Measurements from ENCODE around the gene PUS1. TPM values are rescaled to one million over a fixed set of nuclear protein-coding genes. Genes with fewer than 3 reads are reported as not detected.
"Not testable (repeated sequence)": the region's sequence is repeated elsewhere in the genome, so short reads cannot be mapped to it uniquely, and the experiment has no call there.

Gene PUS1
- polyA plus RNA-seq, 4 donors = 11.6 to 30.0 (median 18.1) TPM

DNA sequence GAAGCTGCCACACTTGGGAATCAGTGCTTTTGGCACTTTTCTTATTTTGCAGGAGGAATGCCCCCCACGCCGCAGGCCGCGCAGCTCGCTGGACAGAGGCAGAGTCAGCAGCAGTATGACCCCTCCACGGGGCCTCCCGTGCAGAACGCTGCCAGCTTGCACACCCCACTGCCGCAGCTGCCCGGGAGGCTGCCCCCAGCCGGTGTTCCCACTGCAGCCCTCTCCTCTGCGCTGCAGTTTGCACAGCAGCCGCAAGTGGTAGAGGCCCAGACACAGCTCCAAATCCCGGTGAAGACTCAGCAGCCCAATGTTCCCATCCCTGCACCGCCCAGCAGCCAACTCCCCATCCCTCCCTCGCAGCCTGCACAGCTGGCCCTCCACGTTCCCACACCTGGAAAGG lies 53.0 kb downstream of the PUS1 start:
- no peaks in the 10 kb centered on the region for H3K4me1 ChIP-seq (ENCODE audit: control insufficient read depth in 3 of 3, insufficient read depth in 2 of 3, low read depth in 1 of 3, low read length in 2 of 3)
- no peaks in the 10 kb centered on the region for H3K27me3 ChIP-seq (ENCODE audit: control insufficient read depth in 3 of 3, insufficient read depth in 3 of 3, low read length in 3 of 3)
- H3K9me3 ChIP-seq (ENCODE audit: control insufficient read depth in 2 of 2, insufficient read depth in 1 of 2, low read depth in 1 of 2, low read length in 1 of 2) = no peaks in the 10 kb centered on the region
- whole genome bisulfite sequencing, 3 donors = 92 to 94% (median 92%) methylated on average over 17 of the region's 17 CpGs
- DNase-seq (no peak), FAIRE-seq (no peak)
- H3K27ac ChIP-seq (ENCODE audit: low read depth in 1 of 3, low read length in 2 of 3) = no peak overlapping the region
- peaks cover 8 to 60% (median 22%) of the 10 kb centered on the region in 3 donors for H3K36me3 ChIP-seq (ENCODE audit: control insufficient read depth in 3 of 3, insufficient read depth in 2 of 3, low read depth in 1 of 3, low read length in 3 of 3)
- H3K4me3 ChIP-seq (ENCODE audit: low read depth in 1 of 3, low read length in 3 of 3) = no peak overlapping the region

DNA sequence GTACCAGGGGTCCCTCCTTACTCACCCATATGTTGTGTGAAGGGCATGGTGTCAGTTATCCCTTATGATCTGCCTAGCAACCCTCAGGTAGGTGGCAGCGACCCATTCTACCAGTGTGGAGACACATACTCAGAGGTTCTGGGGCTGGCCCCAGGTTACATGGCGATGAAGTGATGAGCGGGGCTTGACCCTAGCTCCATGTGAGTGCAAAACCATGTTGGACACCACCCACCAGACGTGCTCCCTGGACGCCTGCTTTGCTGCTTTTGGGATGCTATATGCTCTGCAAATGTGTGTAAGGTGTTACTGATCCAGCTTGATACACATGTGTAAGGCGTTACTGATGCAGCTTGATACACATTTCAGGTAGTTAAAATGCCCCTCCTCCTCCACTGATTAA lies 54.0 kb downstream of the PUS1 start:
- FAIRE-seq = no peak
- DNase-seq = no peak
- H3K4me1 ChIP-seq (ENCODE audit: control insufficient read depth in 3 of 3, insufficient read depth in 2 of 3, low read depth in 1 of 3, low read length in 2 of 3) = no peaks in the 10 kb centered on the region
- H3K4me3 ChIP-seq (ENCODE audit: low read depth in 1 of 3, low read length in 3 of 3) = no peak overlapping the region
- 91 to 97% (median 97%) methylated on average over 6 of the region's 6 CpGs for WGBS, 3 donors
- no peaks in the 10 kb centered on the region for H3K27me3 ChIP-seq (ENCODE audit: control insufficient read depth in 3 of 3, insufficient read depth in 3 of 3, low read length in 3 of 3)
- no peak overlapping the region for H3K27ac ChIP-seq (ENCODE audit: low read depth in 1 of 3, low read length in 2 of 3)
- no peaks in the 10 kb centered on the region for H3K9me3 ChIP-seq (ENCODE audit: control insufficient read depth in 2 of 2, insufficient read depth in 1 of 2, low read depth in 1 of 2, low read length in 1 of 2)
- H3K36me3 ChIP-seq (ENCODE audit: control insufficient read depth in 3 of 3, insufficient read depth in 2 of 3, low read depth in 1 of 3, low read length in 3 of 3) = peaks cover 8 to 64% (median 22%) of the 10 kb centered on the region in 3 donors

- Histone ChIP-seq H3K9me3 (ENCODE audit: control insufficient read depth in 2 of 2, insufficient read depth in 1 of 2, low read depth in 1 of 2, low read length in 1 of 2) (no peaks in the 10 kb centered on the region), H3K4me3 (ENCODE audit: low read depth in 1 of 3, low read length in 3 of 3) (no peak overlapping the region), H3K27ac (ENCODE audit: low read depth in 1 of 3, low read length in 2 of 3) (no peak overlapping the region), H3K27me3 (ENCODE audit: control insufficient read depth in 3 of 3, insufficient read depth in 3 of 3, low read length in 3 of 3) (no peaks in the 10 kb centered on the region), H3K4me1 (ENCODE audit: control insufficient read depth in 3 of 3, insufficient read depth in 2 of 3, low read depth in 1 of 3, low read length in 2 of 3) (no peaks in the 10 kb centered on the region), H3K36me3 (ENCODE audit: control insufficient read depth in 3 of 3, insufficient read depth in 2 of 3, low read depth in 1 of 3, low read length in 3 of 3) (peaks cover 8 to 69% (median 23%) of the 10 kb centered on the region in 3 donors)
- DNase-seq (no peak), FAIRE-seq (no peak)
- 91 to 97% (median 93%) methylated on average over 5 to 6 of the region's 6 CpGs for WGBS, 3 donors
Measured at GRCh38 chr12:131983554-131983953, 54.5 kb downstream of the PUS1 start.

- WGBS, 3 donors = 85 to 91% (median 90%) methylated on average over 3 of the region's 3 CpGs
- Histone ChIP-seq H3K27ac (ENCODE audit: low read depth in 1 of 3, low read length in 2 of 3) (no peak overlapping the region), H3K27me3 (ENCODE audit: control insufficient read depth in 3 of 3, insufficient read depth in 3 of 3, low read length in 3 of 3) (no peaks in the 10 kb centered on the region), H3K9me3 (ENCODE audit: control insufficient read depth in 2 of 2, insufficient read depth in 1 of 2, low read depth in 1 of 2, low read length in 1 of 2) (no peaks in the 10 kb centered on the region), H3K4me1 (ENCODE audit: control insufficient read depth in 3 of 3, insufficient read depth in 2 of 3, low read depth in 1 of 3, low read length in 2 of 3) (no peaks in the 10 kb centered on the region), H3K4me3 (ENCODE audit: low read depth in 1 of 3, low read length in 3 of 3) (no peak overlapping the region), H3K36me3 (ENCODE audit: control insufficient read depth in 3 of 3, insufficient read depth in 2 of 3, low read depth in 1 of 3, low read length in 3 of 3) (peaks cover 8 to 77% (median 25%) of the 10 kb centered on the region in 3 donors)
- no peak for FAIRE-seq
- no peak for DNase-seq
Measured at GRCh38 chr12:131984334-131984733, 55.3 kb downstream of the PUS1 start.

DNA sequence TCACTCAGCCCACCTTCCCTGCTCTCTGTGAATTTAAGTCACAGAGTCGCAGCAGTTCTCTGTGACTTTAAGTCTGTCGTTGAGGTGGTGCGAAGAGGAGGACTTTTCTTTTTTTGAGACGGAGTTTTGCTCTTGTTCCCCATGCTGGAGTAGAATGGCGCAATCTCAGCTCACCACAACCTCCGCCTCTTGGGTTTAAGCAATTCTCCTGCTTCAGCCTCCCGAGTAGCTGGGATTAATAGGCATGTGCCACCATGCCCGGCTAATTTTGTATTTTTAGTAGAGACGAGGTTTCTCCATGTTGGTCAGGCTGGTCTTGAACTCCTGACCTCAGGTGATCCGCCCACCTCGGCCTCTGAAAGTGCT lies 56.4 kb downstream of the PUS1 start:
- Histone ChIP-seq H3K27ac (ENCODE audit: low read depth in 1 of 3, low read length in 2 of 3) (peak overlapping the region in 1 of 3 donors; percentile 27), H3K36me3 (ENCODE audit: control insufficient read depth in 3 of 3, insufficient read depth in 2 of 3, low read depth in 1 of 3, low read length in 3 of 3) (peaks cover 8 to 78% (median 26%) of the 10 kb centered on the region in 3 donors)
- H3K4me3 ChIP-seq (ENCODE audit: low read depth in 1 of 3, low read length in 3 of 3); DNase-seq; H3K9me3 ChIP-seq (ENCODE audit: control insufficient read depth in 2 of 2, insufficient read depth in 1 of 2, low read depth in 1 of 2, low read length in 1 of 2); H3K4me1 ChIP-seq (ENCODE audit: control insufficient read depth in 3 of 3, insufficient read depth in 2 of 3, low read depth in 1 of 3, low read length in 2 of 3); FAIRE-seq; H3K27me3 ChIP-seq (ENCODE audit: control insufficient read depth in 3 of 3, insufficient read depth in 3 of 3, low read length in 3 of 3): not testable (repeated sequence)
- WGBS, 3 donors = 88 to 97% (median 94%) methylated on average over 11 of the region's 11 CpGs

- Histone ChIP-seq H3K27me3 (ENCODE audit: control insufficient read depth in 3 of 3, insufficient read depth in 3 of 3, low read length in 3 of 3) (no peaks in the 10 kb centered on the region), H3K9me3 (ENCODE audit: control insufficient read depth in 2 of 2, insufficient read depth in 1 of 2, low read depth in 1 of 2, low read length in 1 of 2) (no peaks in the 10 kb centered on the region), H3K36me3 (ENCODE audit: control insufficient read depth in 3 of 3, insufficient read depth in 2 of 3, low read depth in 1 of 3, low read length in 3 of 3) (peaks cover 8 to 79% (median 23%) of the 10 kb centered on the region in 3 donors), H3K4me1 (ENCODE audit: control insufficient read depth in 3 of 3, insufficient read depth in 2 of 3, low read depth in 1 of 3, low read length in 2 of 3) (no peaks in the 10 kb centered on the region), H3K4me3 (ENCODE audit: low read depth in 1 of 3, low read length in 3 of 3) (no peak overlapping the region), H3K27ac (ENCODE audit: low read depth in 1 of 3, low read length in 2 of 3) (no peak overlapping the region)
- 95 to 96% (median 96%) methylated on average over 17 of the region's 17 CpGs for WGBS, 3 donors
- DNase-seq = no peak
- no peak for FAIRE-seq
Measured at GRCh38 chr12:131986361-131986760, 57.3 kb downstream of the PUS1 start.

- no peak overlapping the region for H3K4me3 ChIP-seq (ENCODE audit: low read depth in 1 of 3, low read length in 3 of 3)
- no peak for DNase-seq
- WGBS, 3 donors = 85 to 92% (median 90%) methylated on average over 5 of the region's 5 CpGs
- H3K9me3 ChIP-seq (ENCODE audit: control insufficient read depth in 2 of 2, insufficient read depth in 1 of 2, low read depth in 1 of 2, low read length in 1 of 2) = no peaks in the 10 kb centered on the region
- H3K4me1 ChIP-seq (ENCODE audit: control insufficient read depth in 3 of 3, insufficient read depth in 2 of 3, low read depth in 1 of 3, low read length in 2 of 3) = no peaks in the 10 kb centered on the region
- H3K36me3 ChIP-seq (ENCODE audit: control insufficient read depth in 3 of 3, insufficient read depth in 2 of 3, low read depth in 1 of 3, low read length in 3 of 3) = peaks cover 6 to 76% (median 22%) of the 10 kb centered on the region in 3 donors
- no peaks in the 10 kb centered on the region for H3K27me3 ChIP-seq (ENCODE audit: control insufficient read depth in 3 of 3, insufficient read depth in 3 of 3, low read length in 3 of 3)
- H3K27ac ChIP-seq (ENCODE audit: low read depth in 1 of 3, low read length in 2 of 3) = no peak overlapping the region
- no peak for FAIRE-seq
Measured at GRCh38 chr12:131986910-131987309, 57.8 kb downstream of the PUS1 start.

DNA sequence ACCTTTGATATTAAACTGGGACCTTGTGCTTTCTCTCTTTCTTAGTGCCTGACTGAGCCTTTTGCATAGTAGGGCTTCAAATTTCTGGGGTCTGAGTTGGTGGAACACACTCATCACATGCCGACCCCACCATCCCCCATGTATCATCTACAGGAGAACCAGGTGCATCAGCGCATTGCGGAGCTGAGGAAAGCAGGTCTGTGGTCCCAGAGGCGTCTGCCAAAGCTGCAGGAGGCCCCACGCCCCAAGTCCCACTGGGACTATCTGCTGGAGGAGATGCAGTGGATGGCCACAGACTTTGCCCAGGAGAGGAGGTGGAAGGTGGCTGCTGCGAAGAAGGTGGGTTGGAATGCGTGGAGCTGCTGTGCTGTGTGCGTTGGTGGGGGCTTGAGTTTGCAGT lies 58.5 kb downstream of the PUS1 start:
- Histone ChIP-seq H3K4me1 (ENCODE audit: control insufficient read depth in 3 of 3, insufficient read depth in 2 of 3, low read depth in 1 of 3, low read length in 2 of 3) (no peaks in the 10 kb centered on the region), H3K9me3 (ENCODE audit: control insufficient read depth in 2 of 2, insufficient read depth in 1 of 2, low read depth in 1 of 2, low read length in 1 of 2) (no peaks in the 10 kb centered on the region), H3K27ac (ENCODE audit: low read depth in 1 of 3, low read length in 2 of 3) (no peak overlapping the region), H3K27me3 (ENCODE audit: control insufficient read depth in 3 of 3, insufficient read depth in 3 of 3, low read length in 3 of 3) (no peaks in the 10 kb centered on the region), H3K4me3 (ENCODE audit: low read depth in 1 of 3, low read length in 3 of 3) (no peak overlapping the region), H3K36me3 (ENCODE audit: control insufficient read depth in 3 of 3, insufficient read depth in 2 of 3, low read depth in 1 of 3, low read length in 3 of 3) (peaks cover 6 to 77% (median 26%) of the 10 kb centered on the region in 3 donors)
- FAIRE-seq = no peak
- DNase-seq = no peak
- 95 to 96% (median 95%) methylated on average over 8 of the region's 8 CpGs for WGBS, 3 donors

- H3K27me3 ChIP-seq (ENCODE audit: control insufficient read depth in 3 of 3, insufficient read depth in 3 of 3, low read length in 3 of 3) = no peaks in the 10 kb centered on the region
- no peak overlapping the region for H3K4me3 ChIP-seq (ENCODE audit: low read depth in 1 of 3, low read length in 3 of 3)
- FAIRE-seq = no peak
- 91 to 99% (median 98%) methylated on average over 8 of the region's 8 CpGs for WGBS, 3 donors
- H3K27ac ChIP-seq (ENCODE audit: low read depth in 1 of 3, low read length in 2 of 3) = no peak overlapping the region
- H3K36me3 ChIP-seq (ENCODE audit: control insufficient read depth in 3 of 3, insufficient read depth in 2 of 3, low read depth in 1 of 3, low read length in 3 of 3) = peaks cover 6 to 78% (median 26%) of the 10 kb centered on the region in 3 donors
- no peaks in the 10 kb centered on the region for H3K9me3 ChIP-seq (ENCODE audit: control insufficient read depth in 2 of 2, insufficient read depth in 1 of 2, low read depth in 1 of 2, low read length in 1 of 2)
- DNase-seq = no peak
- no peaks in the 10 kb centered on the region for H3K4me1 ChIP-seq (ENCODE audit: control insufficient read depth in 3 of 3, insufficient read depth in 2 of 3, low read depth in 1 of 3, low read length in 2 of 3)
Measured at GRCh38 chr12:131988054-131988796, 59.1 kb downstream of the PUS1 start.

Measured in small intestine (tissue), 7 donors.